HFF-Myc (cell line): ENCODE results near the gene SLC2A4.

Experiments used
- DNase-seq: peaks from one replicate; pipeline ENCODE4 v3.0.0-alpha.2; 2011; ENCODE audit warnings: low read depth; ENCODE audit errors: extremely low read depth
- H3K4me3 ChIP-seq: replicated peaks from 2 replicates; pipeline ENCODE4 v1.5.1; 2011; ENCODE audit warnings: low read depth, mild to moderate bottlenecking, control low read depth, low read length
- CTCF ChIP-seq: IDR thresholded peaks from 2 replicates; pipeline ENCODE4 v1.5.1; 2012; ENCODE audit warnings: mild to moderate bottlenecking, low read depth, low read length, control low read depth; ENCODE audit errors: missing control alignments

Gene SLC2A4

GRCh38 chr17:7294614-7295153 is 13.2 kb downstream of the SLC2A4 start, which contains the start of gene YBX2:
Gene YBX2, minus strand, starts transcription at chr17:7294639. Its CDS starts 139 bp downstream, at chr17:7294500.
- no peak for DNase-seq
- TF ChIP-seq CTCF: no peak
- no peak within 1 kb of the TSS for H3K4me3 ChIP-seq

GRCh38 chr17:7295230-7296180 is 14.0 kb downstream of the SLC2A4 start:
- no peak overlapping the region for H3K4me3 ChIP-seq
- no peak for DNase-seq
- TF ChIP-seq CTCF: no peak

- DNase-seq: no peak
- peak; percentile 94 for TF ChIP-seq CTCF
- H3K4me3 ChIP-seq: no peak overlapping the region
Measured at GRCh38 chr17:7296189-7296861, 14.8 kb downstream of the SLC2A4 start.

GRCh38 chr17:7304179-7304578 is 22.7 kb downstream of the SLC2A4 start:
- no peak for DNase-seq
- no peak for TF ChIP-seq CTCF
- H3K4me3 ChIP-seq: no peak overlapping the region

- no peak for TF ChIP-seq CTCF
Measured at GRCh38 chr17:7306911-7307685, 25.6 kb downstream of the SLC2A4 start, which contains the start of gene EIF5A. Gene EIF5A, plus strand, starts transcription at chr17:7307628. Its CDS starts 2,008 bp downstream, at chr17:7309636.

More at GRCh38 chr17:7306911-7307685, 25.6 kb downstream of the SLC2A4 start, which contains the start of gene EIF5A:
- H3K4me3 ChIP-seq: peak within 1 kb of the TSS; percentile 98
- peak; percentile 100 for DNase-seq
